ENCODE measurements around the gene AOC3. TPM values are rescaled to one million over a fixed set of nuclear protein-coding genes. Genes with fewer than 3 reads are reported as not detected.

The AOC3 gene
- total and polyA plus RNA-seq, 2 of the 13 experiments (the other 11 are each of a cell fraction or from before 2014, with no cell fraction given), result 8.7 to 51.7 TPM

- TF ChIP-seq ZNF562 (CRISPR knock-in tag; IDR thresholded peaks at IDR 0.05; ENCODE audit: borderline replicate concordance) (no peak), ARNT2 (CRISPR knock-in tag; IDR thresholded peaks at IDR 0.05; ENCODE audit: low read depth) (peak; percentile 59; the same call in 1 of the 2 replicates), NCOR1 (IDR thresholded peaks at IDR 0.05; ENCODE audit: borderline replicate concordance, low read length) (peak; percentile 73; the same call in 1 of the 2 replicates), MYC (CRISPR knock-in tag; IDR thresholded peaks at IDR 0.05; ENCODE audit: borderline replicate concordance) (peak; percentile 83; the same call in 1 of the 2 replicates), ZNF430 (CRISPR knock-in tag; IDR thresholded peaks at IDR 0.05) (peak; percentile 71; the same call in 1 of the 2 replicates), KDM6A (CRISPR knock-in tag; IDR thresholded peaks at IDR 0.05; ENCODE audit: low read depth) (peak; percentile 76; the same call in 1 of the 2 replicates), ADNP (CRISPR knock-in tag; IDR thresholded peaks at IDR 0.05) (no peak), THAP9 (CRISPR knock-in tag; IDR thresholded peaks at IDR 0.05; ENCODE audit: borderline replicate concordance) (peak; percentile 48; the same call in 1 of the 2 replicates), ATM (IDR thresholded peaks at IDR 0.05; ENCODE audit: borderline replicate concordance) (no peak), ZNF704 (CRISPR knock-in tag; IDR thresholded peaks at IDR 0.05; ENCODE audit: borderline replicate concordance) (no peak), RBFOX2 (IDR thresholded peaks at IDR 0.05; ENCODE audit: low read depth, low read length) (peak; percentile 54), PREB (CRISPR knock-in tag; IDR thresholded peaks at IDR 0.05) (no peak), ZSCAN31 (CRISPR knock-in tag; IDR thresholded peaks at IDR 0.05; ENCODE audit: low read depth) (0 out of 2 replicates have a peak, but pooled peaks have one; percentile 7), SIN3A (IDR thresholded peaks at IDR 0.05; ENCODE audit: borderline replicate concordance, low read depth, low read length) (peak; percentile 8; the same call in 1 of the 2 replicates), PHF20 (CRISPR knock-in tag; IDR thresholded peaks at IDR 0.05) (peak; percentile 65; the same call in 1 of the 2 replicates), ZNF589 (CRISPR knock-in tag; conservative IDR thresholded peaks at IDR 0.05) (0 out of 2 replicates have a peak, but pooled peaks have one; percentile 45), ZSCAN30 (CRISPR knock-in tag; IDR thresholded peaks at IDR 0.05) (no peak), UBTF (CRISPR knock-in tag; IDR thresholded peaks at IDR 0.05) (peak; percentile 90), ZEB1 (IDR thresholded peaks at IDR 0.05; ENCODE audit: insufficient replicate concordance, low read depth) (peak; percentile 93), ZNF33A (CRISPR knock-in tag; IDR thresholded peaks at IDR 0.05; ENCODE audit: borderline replicate concordance) (no peak), YY1 (IDR thresholded peaks at IDR 0.05; ENCODE audit: insufficient read depth, insufficient replicate concordance, low read depth, low read length) (peak; percentile 54)
Observed at GRCh38 chr17:42853968-42854790, 3.2 kb downstream of the AOC3 start (continued).

All from HepG2 (cell line).